ENCODE results near the gene LY9.

LY9 gene

GRCh38 chr1:160855181-160855981 is 59.4 kb downstream of the LY9 start:
- H3F3A ChIP-seq (ENCODE audit: low read depth), result peaks cover 13% of the 10 kb centered on the region; the same call in 1 of the 2 replicates
- no peaks in the 10 kb centered on the region for H3K9me2 ChIP-seq (replicated peaks; ENCODE audit: low read depth, low read length)
- H3K79me2 ChIP-seq (ENCODE audit: insufficient read depth, low read length), result peaks cover 96% of the 10 kb centered on the region
- peak overlapping the region; percentile 73 for H3K4me3 ChIP-seq (ENCODE audit: low read length, poor library complexity, severe bottlenecking)
- H4K20me1 ChIP-seq (ENCODE audit: insufficient read depth, low read length, poor library complexity, severe bottlenecking), result peaks cover 3% of the 10 kb centered on the region
- peak overlapping the region; percentile 96 for H3K4me2 ChIP-seq (ENCODE audit: low read depth, low read length, poor library complexity, severe bottlenecking)
- no peak overlapping the region for H2AFZ ChIP-seq (ENCODE audit: low read length)
- TF ChIP-seq CTCF (conservative IDR thresholded peaks at IDR 0.05; ENCODE audit: low read length), result no peak
- TF ChIP-seq EZH2phosphoT487 (IDR thresholded peaks at IDR 0.05; ENCODE audit: borderline replicate concordance), result no peak
- H3K36me3 ChIP-seq (ENCODE audit: insufficient read depth, low read length), result no peaks in the 10 kb centered on the region
- peaks cover 80% of the 10 kb centered on the region for H3K4me1 ChIP-seq (ENCODE audit: insufficient read depth, low read length, poor library complexity, severe bottlenecking)
- H3K9me3 ChIP-seq (ENCODE audit: insufficient read depth, low read depth, low read length), result 0 out of 2 replicates have a peak, but pooled peaks cover 3% of the 10 kb centered on the region
- no peaks in the 10 kb centered on the region for H3K27me3 ChIP-seq (ENCODE audit: insufficient read depth, low read length, poor library complexity, severe bottlenecking)
- peak overlapping the region; percentile 86 for H3K9ac ChIP-seq (ENCODE audit: low read depth, low read length, poor library complexity, severe bottlenecking)

GRCh38 chr1:160858097-160858496 is 62.1 kb downstream of the LY9 start:
- peaks cover 77% of the 10 kb centered on the region for H3K4me1 ChIP-seq (ENCODE audit: insufficient read depth, low read length, poor library complexity, severe bottlenecking)
- peak overlapping the region; percentile 87 for H3K4me3 ChIP-seq (ENCODE audit: low read length, poor library complexity, severe bottlenecking)
- H3K79me2 ChIP-seq (ENCODE audit: insufficient read depth, low read length), result peaks cover 86% of the 10 kb centered on the region
- no peaks in the 10 kb centered on the region for H3K27me3 ChIP-seq (ENCODE audit: insufficient read depth, low read length, poor library complexity, severe bottlenecking)
- peak overlapping the region; percentile 90 for H3K9ac ChIP-seq (ENCODE audit: low read depth, low read length, poor library complexity, severe bottlenecking)
- peaks cover 21% of the 10 kb centered on the region for H3F3A ChIP-seq (ENCODE audit: low read depth)
- H3K4me2 ChIP-seq (ENCODE audit: low read depth, low read length, poor library complexity, severe bottlenecking), result peak overlapping the region; percentile 96
- H2AFZ ChIP-seq (ENCODE audit: low read length), result no peak overlapping the region
- no peaks in the 10 kb centered on the region for H4K20me1 ChIP-seq (ENCODE audit: insufficient read depth, low read length, poor library complexity, severe bottlenecking)
- TF ChIP-seq CTCF (conservative IDR thresholded peaks at IDR 0.05; ENCODE audit: low read length) (no peak), EZH2phosphoT487 (IDR thresholded peaks at IDR 0.05; ENCODE audit: borderline replicate concordance) (no peak)
- 0 out of 2 replicates have a peak, but pooled peaks cover under 1% of the 10 kb centered on the region for H3K9me3 ChIP-seq (ENCODE audit: insufficient read depth, low read depth, low read length)
- no peaks in the 10 kb centered on the region for H3K9me2 ChIP-seq (replicated peaks; ENCODE audit: low read depth, low read length)
- no peaks in the 10 kb centered on the region for H3K36me3 ChIP-seq (ENCODE audit: insufficient read depth, low read length)

DNA sequence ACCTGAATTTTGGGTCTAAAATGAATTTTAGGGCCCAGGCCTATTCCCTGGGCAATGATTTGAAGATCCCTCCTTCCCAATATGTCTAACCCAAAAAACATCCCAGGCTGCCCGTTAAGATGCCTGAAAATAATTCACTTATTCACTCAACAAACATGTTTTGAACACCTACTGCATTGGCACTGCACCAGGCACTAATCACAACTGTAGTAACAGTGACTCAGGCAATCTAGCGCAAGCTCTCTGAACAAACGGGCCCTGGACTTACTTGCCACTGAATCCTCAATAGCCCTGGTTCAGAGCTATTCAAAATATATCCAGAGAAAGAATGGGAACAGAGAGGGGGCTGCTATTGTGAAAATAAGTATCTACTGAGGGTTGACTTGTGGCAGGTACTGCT is 62.5 kb downstream of the LY9 start:
- no peaks in the 10 kb centered on the region for H3K36me3 ChIP-seq (ENCODE audit: insufficient read depth, low read length)
- H3K4me3 ChIP-seq (ENCODE audit: low read length, poor library complexity, severe bottlenecking), result peak overlapping the region; percentile 87
- peaks cover 85% of the 10 kb centered on the region for H3K79me2 ChIP-seq (ENCODE audit: insufficient read depth, low read length)
- no peaks in the 10 kb centered on the region for H4K20me1 ChIP-seq (ENCODE audit: insufficient read depth, low read length, poor library complexity, severe bottlenecking)
- peaks cover 23% of the 10 kb centered on the region for H3F3A ChIP-seq (ENCODE audit: low read depth)
- peak overlapping the region; percentile 90 for H3K9ac ChIP-seq (ENCODE audit: low read depth, low read length, poor library complexity, severe bottlenecking)
- H3K9me3 ChIP-seq (ENCODE audit: insufficient read depth, low read depth, low read length), result no peaks in the 10 kb centered on the region
- H3K9me2 ChIP-seq (replicated peaks; ENCODE audit: low read depth, low read length), result no peaks in the 10 kb centered on the region
- H3K27me3 ChIP-seq (ENCODE audit: insufficient read depth, low read length, poor library complexity, severe bottlenecking), result no peaks in the 10 kb centered on the region
- H2AFZ ChIP-seq (ENCODE audit: low read length), result no peak overlapping the region
- peaks cover 77% of the 10 kb centered on the region for H3K4me1 ChIP-seq (ENCODE audit: insufficient read depth, low read length, poor library complexity, severe bottlenecking)
- H3K4me2 ChIP-seq (ENCODE audit: low read depth, low read length, poor library complexity, severe bottlenecking), result peak overlapping the region; percentile 96
- TF ChIP-seq CTCF (conservative IDR thresholded peaks at IDR 0.05; ENCODE audit: low read length) (no peak), EZH2phosphoT487 (IDR thresholded peaks at IDR 0.05; ENCODE audit: borderline replicate concordance) (no peak)

Data from Loucy (cell line).